Measurements from ENCODE around the gene CABYR.

CABYR gene

GRCh38 chr18:24195296-24196053 is 56.6 kb downstream of the CABYR start:
- DNase-seq: no peak

GRCh38 chr18:24196764-24197163 is 57.9 kb downstream of the CABYR start:
- no peak for DNase-seq

- DNase-seq: no peak
Measured at GRCh38 chr18:24197412-24197811, 58.5 kb downstream of the CABYR start.

GRCh38 chr18:24198461-24198860 is 59.6 kb downstream of the CABYR start:
- no peak for DNase-seq

- DNase-seq: no peak
Measured at GRCh38 chr18:24199372-24199962, 60.6 kb downstream of the CABYR start.

GRCh38 chr18:24200494-24201290 is 61.8 kb downstream of the CABYR start:
- DNase-seq: no peak

- no peak for DNase-seq
Measured at GRCh38 chr18:24201699-24202687, 63.1 kb downstream of the CABYR start.

GRCh38 chr18:24204904-24205303 is 66.0 kb downstream of the CABYR start:
- no peak for DNase-seq

- DNase-seq: peak; percentile 26
Measured at GRCh38 chr18:24208270-24209035, 69.6 kb downstream of the CABYR start.

- DNase-seq: no peak
Measured at GRCh38 chr18:24209558-24209957, 70.7 kb downstream of the CABYR start.
